GM18520 (cell line): ENCODE measurements around the gene LRRC53.

Experiments
- ATAC-seq: cut with Tn5 transposase; IDR thresholded peaks from one replicate; pipeline ENCODE4 v1.9.1; 2021; ENCODE audit not compliant: unreplicated experiment

LRRC53 gene

GRCh38 chr1:74498901-74499300 lies 13.5 kb downstream of the LRRC53 start:
- no peak for ATAC-seq

GRCh38 chr1:74496669-74497068 lies 15.7 kb downstream of the LRRC53 start:
- no peak for ATAC-seq

GRCh38 chr1:74486036-74486435 lies 26.4 kb downstream of the LRRC53 start:
- ATAC-seq, result no peak

GRCh38 chr1:74485622-74486021 lies 26.8 kb downstream of the LRRC53 start:
- no peak for ATAC-seq

GRCh38 chr1:74481607-74482006 lies 30.8 kb downstream of the LRRC53 start:
- no peak for ATAC-seq

- ATAC-seq, result no peak
Observed at GRCh38 chr1:74480068-74480467, 32.3 kb downstream of the LRRC53 start.

- no peak for ATAC-seq
Observed at GRCh38 chr1:74478979-74479378, 33.4 kb downstream of the LRRC53 start.

- no peak for ATAC-seq
Observed at GRCh38 chr1:74474585-74474984, 37.8 kb downstream of the LRRC53 start.

- no peak for ATAC-seq
Observed at GRCh38 chr1:74471470-74471869, 40.9 kb downstream of the LRRC53 start.

- no peak for ATAC-seq
Observed at GRCh38 chr1:74470936-74471335, 41.5 kb downstream of the LRRC53 start.

- ATAC-seq, result no peak
Observed at GRCh38 chr1:74470251-74470650, 42.2 kb downstream of the LRRC53 start.

GRCh38 chr1:74468982-74469603 lies 43.3 kb downstream of the LRRC53 start:
- no peak for ATAC-seq

GRCh38 chr1:74467786-74468377 lies 44.5 kb downstream of the LRRC53 start:
- no peak for ATAC-seq

GRCh38 chr1:74465193-74465681 lies 47.2 kb downstream of the LRRC53 start:
- no peak for ATAC-seq

GRCh38 chr1:74464037-74464436 lies 48.4 kb downstream of the LRRC53 start:
- no peak for ATAC-seq

- ATAC-seq, result peak; percentile 94
Observed at GRCh38 chr1:74463333-74463988, 49.0 kb downstream of the LRRC53 start.

- no peak for ATAC-seq
Observed at GRCh38 chr1:74457253-74457652, 55.2 kb downstream of the LRRC53 start.

GRCh38 chr1:74455390-74455789 lies 57.0 kb downstream of the LRRC53 start:
- ATAC-seq, result no peak

GRCh38 chr1:74453277-74453676 lies 59.1 kb downstream of the LRRC53 start:
- no peak for ATAC-seq

GRCh38 chr1:74452035-74452434 lies 60.4 kb downstream of the LRRC53 start:
- no peak for ATAC-seq

GRCh38 chr1:74437035-74437434 lies 75.4 kb downstream of the LRRC53 start:
- no peak for ATAC-seq

- ATAC-seq, result no peak
Observed at GRCh38 chr1:74436078-74436477, 76.3 kb downstream of the LRRC53 start.
